Fibroblast of lung (primary cell): ENCODE results near the gene RPL23. TPM values are rescaled to one million over a fixed set of nuclear protein-coding genes. Genes with fewer than 3 reads are reported as not detected.

Experiments used
- DNase-seq, 2 donors: peaks; one replicate each; pipeline versions ENCODE4 v3.0.0 to v3.0.0-alpha.2; 2010; ENCODE audit warnings: low read depth in 2 of 2
- H2AFZ ChIP-seq: 2 replicates; pipeline ENCODE4 v1.5.1; 2012; ENCODE audit warnings: low read length, control low read depth, inconsistent platforms
- H3K27ac ChIP-seq: 2 replicates; pipeline ENCODE4 v1.5.1; 2011; ENCODE audit warnings: low read length, control low read depth; ENCODE audit not compliant: insufficient read depth
- H3K27me3 ChIP-seq: 2 replicates; pipeline ENCODE4 v1.5.1; 2011; ENCODE audit warnings: mild to moderate bottlenecking, low read length; ENCODE audit not compliant: control insufficient read depth, insufficient read depth
- H3K36me3 ChIP-seq: 2 replicates; pipeline ENCODE4 v1.5.1; 2011; ENCODE audit warnings: low read length; ENCODE audit not compliant: control insufficient read depth, insufficient read depth
- H3K4me1 ChIP-seq: 2 replicates; pipeline ENCODE4 v1.5.1; 2011; ENCODE audit warnings: low read length; ENCODE audit not compliant: control insufficient read depth, insufficient read depth; ENCODE audit errors: extremely low read depth
- H3K4me2 ChIP-seq: 2 replicates; pipeline ENCODE4 v1.5.1; 2011; ENCODE audit warnings: low read length, control low read depth; ENCODE audit not compliant: insufficient read depth; ENCODE audit errors: extremely low read depth
- H3K4me3 ChIP-seq, 4 experiments: fragments of 200-600 bp in 1 of 4; sonication (generic) in 1 of 4; replicated peaks in 1 of 4; 2 replicates each; pipeline ENCODE4 v1.5.1; 2011 to 2016; ENCODE audit warnings: low read length in 4 of 4, low read depth in 3 of 4, mild to moderate bottlenecking in 3 of 4, control low read depth in 2 of 4, inconsistent platforms in 1 of 4, mixed read lengths in 1 of 4; ENCODE audit not compliant: insufficient read depth in 1 of 4; ENCODE audit errors: control extremely low read depth in 1 of 4
- H3K79me2 ChIP-seq: 2 replicates; pipeline ENCODE4 v1.5.1; 2012; ENCODE audit warnings: mild to moderate bottlenecking, low read length, inconsistent platforms; ENCODE audit not compliant: control insufficient read depth, insufficient read depth
- H3K9ac ChIP-seq: 2 replicates; pipeline ENCODE4 v1.5.1; 2011; ENCODE audit warnings: mild to moderate bottlenecking, low read length, control low read depth; ENCODE audit not compliant: insufficient read depth
- H3K9me3 ChIP-seq: 2 replicates; pipeline ENCODE4 v1.5.1; 2012; ENCODE audit warnings: low read depth, low read length; ENCODE audit not compliant: control insufficient read depth, insufficient read depth
- H4K20me1 ChIP-seq: 2 replicates; pipeline ENCODE4 v1.5.1; 2011; ENCODE audit warnings: low read length; ENCODE audit not compliant: control insufficient read depth, insufficient read depth; ENCODE audit errors: extremely low read depth
- EZH2 ChIP-seq: IDR thresholded peaks from 2 replicates; pipeline ENCODE4 v1.5.1; 2012; ENCODE audit warnings: low read length, control low read depth, mild to moderate bottlenecking; ENCODE audit errors: missing control alignments
- polyA minus RNA-seq: library from RNA; depleted of rRNA, polyadenylated mRNA; stranded (reverse); fragments of >200 nt; gene quantifications from 2 replicates; pipeline ENCODE4 v1.2.3, GENCODE V29; 2011; ENCODE audit warnings: low replicate concordance
- polyA plus RNA-seq, 2 donors: library from polyadenylated mRNA; depleted of rRNA in 1 of 2; stranded (reverse) in 1 of 2; unstranded in 1 of 2; fragments of >200 nt; gene quantifications; 2 replicates each; pipeline ENCODE4 v1.2.1, GENCODE V29; 2011 to 2012; ENCODE audit warnings: missing spikeins in 1 of 2
- total RNA-seq: library from RNA; depleted of rRNA; stranded (reverse); fragments of >200 nt; gene quantifications from 2 replicates; pipeline ENCODE4 v1.2.1, GENCODE V29; 2014
- TF ChIP-seq, protein P1 (sequence below), 2 donors: IDR thresholded peaks in 1 of 2; conservative IDR thresholded peaks in 1 of 2; 1 replicate in 1 of 2; 2 replicates in 1 of 2; pipeline ENCODE4 v1.5.1; 2011 to 2012; ENCODE audit warnings: low read length in 2 of 2, control low read depth in 1 of 2, inconsistent platforms in 1 of 2, low read depth in 1 of 2, mild to moderate bottlenecking in 1 of 2

Gene RPL23
- 1,552 and 2,520 TPM in 2 replicates for total RNA-seq
- 2,492 and 2,693 TPM in 2 replicates for polyA plus RNA-seq
- polyA plus RNA-seq (2012), result 1,846 and 2,298 TPM in 2 replicates
- 52.1 and 69.4 TPM in 2 replicates for polyA minus RNA-seq

- Histone ChIP-seq H3K79me2 (peaks cover 39% of the 10 kb centered on the region), H3K36me3 (peaks cover 18% of the 10 kb centered on the region), H3K9me3 (no peaks in the 10 kb centered on the region), H4K20me1 (peaks cover 6% of the 10 kb centered on the region), H3K27me3 (no peaks in the 10 kb centered on the region), H3K4me2 (peak within 1 kb of the TSS; percentile 99), H3K9ac (peak within 1 kb of the TSS; percentile 80), H3K27ac (peak within 1 kb of the TSS; percentile 92), H3K4me3 (peak within 1 kb of the TSS; percentile 52 to 100 (median 76)), H3K4me1 (peaks cover 2% of the 10 kb centered on the region), H2AFZ (peak within 1 kb of the TSS; percentile 78)
- DNase-seq, result peak; percentile 95 to 98
- no peak for TF ChIP-seq EZH2
- TF ChIP-seq, protein P1, sequence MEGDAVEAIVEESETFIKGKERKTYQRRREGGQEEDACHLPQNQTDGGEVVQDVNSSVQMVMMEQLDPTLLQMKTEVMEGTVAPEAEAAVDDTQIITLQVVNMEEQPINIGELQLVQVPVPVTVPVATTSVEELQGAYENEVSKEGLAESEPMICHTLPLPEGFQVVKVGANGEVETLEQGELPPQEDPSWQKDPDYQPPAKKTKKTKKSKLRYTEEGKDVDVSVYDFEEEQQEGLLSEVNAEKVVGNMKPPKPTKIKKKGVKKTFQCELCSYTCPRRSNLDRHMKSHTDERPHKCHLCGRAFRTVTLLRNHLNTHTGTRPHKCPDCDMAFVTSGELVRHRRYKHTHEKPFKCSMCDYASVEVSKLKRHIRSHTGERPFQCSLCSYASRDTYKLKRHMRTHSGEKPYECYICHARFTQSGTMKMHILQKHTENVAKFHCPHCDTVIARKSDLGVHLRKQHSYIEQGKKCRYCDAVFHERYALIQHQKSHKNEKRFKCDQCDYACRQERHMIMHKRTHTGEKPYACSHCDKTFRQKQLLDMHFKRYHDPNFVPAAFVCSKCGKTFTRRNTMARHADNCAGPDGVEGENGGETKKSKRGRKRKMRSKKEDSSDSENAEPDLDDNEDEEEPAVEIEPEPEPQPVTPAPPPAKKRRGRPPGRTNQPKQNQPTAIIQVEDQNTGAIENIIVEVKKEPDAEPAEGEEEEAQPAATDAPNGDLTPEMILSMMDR (conservative IDR thresholded peaks at IDR 0.05 in 1 of 2, IDR thresholded peaks at IDR 0.05 in 1 of 2; ENCODE audit: low read depth in 1 of 2, low read length in 2 of 2), result no peak
Observed at GRCh38 chr17:38853292-38854219, at the start of gene RPL23. RPL23 (minus strand) TSS chr17:38853721; CDS start chr17:38853710, 11 bp downstream.

DNA sequence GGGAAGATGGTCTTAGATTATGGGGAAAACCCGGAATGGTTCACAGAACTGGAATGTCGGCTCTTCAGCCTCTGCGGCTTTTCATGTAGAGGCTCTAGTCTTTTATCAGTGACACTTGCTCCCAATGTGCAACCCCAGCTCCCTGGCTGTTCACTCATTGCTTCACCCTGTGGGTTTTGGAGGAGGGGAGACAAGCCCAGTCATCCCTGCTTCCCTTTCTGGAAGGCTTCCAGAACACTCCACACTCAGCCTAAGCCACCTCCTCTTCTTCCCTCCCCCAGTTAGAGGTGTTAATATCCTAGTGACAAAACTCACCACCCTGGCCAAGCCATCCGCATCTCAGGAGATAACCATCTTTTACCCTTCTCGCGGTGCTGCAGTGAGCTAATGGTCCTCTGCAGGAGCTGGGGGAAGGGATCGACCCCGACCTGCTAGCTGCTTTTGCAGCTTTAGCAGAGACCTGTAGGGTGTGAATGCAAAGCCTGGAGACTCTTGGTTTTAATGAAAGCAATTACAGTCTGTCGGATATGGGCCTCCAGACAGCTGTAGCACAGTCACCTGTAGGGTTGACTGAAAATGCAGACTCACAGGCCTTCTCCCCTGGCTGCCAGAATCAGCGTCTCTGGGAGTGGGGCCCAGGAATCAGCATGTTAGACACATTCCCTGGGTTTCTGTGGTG, 47.6 kb upstream of the RPL23 start:
- TF ChIP-seq EZH2, result no peak
- TF ChIP-seq, protein P1 (conservative IDR thresholded peaks at IDR 0.05 in 1 of 2, IDR thresholded peaks at IDR 0.05 in 1 of 2; ENCODE audit: low read depth in 1 of 2, low read length in 2 of 2), result no peak
- Histone ChIP-seq H3K36me3 (peaks cover 28% of the 10 kb centered on the region), H3K4me3 (no peak overlapping the region), H3K27ac (peak overlapping the region; percentile 5), H3K4me1 (peaks cover 39% of the 10 kb centered on the region), H3K27me3 (no peaks in the 10 kb centered on the region), H4K20me1 (peaks cover 2% of the 10 kb centered on the region), H3K9ac (no peak overlapping the region), H3K4me2 (peak overlapping the region; percentile 56), H2AFZ (no peak overlapping the region), H3K79me2 (peaks cover 72% of the 10 kb centered on the region), H3K9me3 (no peaks in the 10 kb centered on the region)
- DNase-seq, result peak; percentile 96 to 99

DNA sequence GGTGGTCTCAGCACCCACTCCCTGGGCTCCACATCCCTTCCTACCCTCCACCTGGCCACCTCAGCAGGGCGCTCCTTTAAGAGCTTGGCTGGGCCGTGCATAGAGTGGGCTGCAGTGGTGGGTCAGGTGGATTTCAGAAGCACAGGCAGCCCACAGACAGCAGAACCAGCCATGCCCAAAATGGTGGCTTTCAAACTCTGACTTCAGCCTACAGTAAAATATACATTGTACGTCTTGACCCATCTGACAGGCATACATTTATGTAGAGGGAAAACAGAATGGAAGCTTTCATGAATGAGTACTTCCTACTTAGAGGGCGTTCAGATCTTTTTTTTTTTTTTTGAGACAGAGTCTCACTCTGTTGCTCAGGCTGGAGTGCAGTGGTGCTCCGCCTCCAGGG, 45.9 kb upstream of the RPL23 start:
- H3K4me1 ChIP-seq, result peaks cover 41% of the 10 kb centered on the region
- peaks cover 63% of the 10 kb centered on the region for H3K79me2 ChIP-seq
- H3K27ac ChIP-seq, result no peak overlapping the region
- H3K36me3 ChIP-seq, result peaks cover 32% of the 10 kb centered on the region
- no peaks in the 10 kb centered on the region for H4K20me1 ChIP-seq
- H3K9me3 ChIP-seq, result no peaks in the 10 kb centered on the region
- H2AFZ ChIP-seq, result no peak overlapping the region
- H3K9ac ChIP-seq, result no peak overlapping the region
- H3K4me2 ChIP-seq, result no peak overlapping the region
- TF ChIP-seq EZH2, result no peak
- TF ChIP-seq, protein P1 (conservative IDR thresholded peaks at IDR 0.05 in 1 of 2, IDR thresholded peaks at IDR 0.05 in 1 of 2; ENCODE audit: low read depth in 1 of 2, low read length in 2 of 2), result no peak
- H3K4me3 ChIP-seq, result no peak overlapping the region
- no peak for DNase-seq
- H3K27me3 ChIP-seq, result no peaks in the 10 kb centered on the region
